ENCODE results near the gene CIT.

DNA sequence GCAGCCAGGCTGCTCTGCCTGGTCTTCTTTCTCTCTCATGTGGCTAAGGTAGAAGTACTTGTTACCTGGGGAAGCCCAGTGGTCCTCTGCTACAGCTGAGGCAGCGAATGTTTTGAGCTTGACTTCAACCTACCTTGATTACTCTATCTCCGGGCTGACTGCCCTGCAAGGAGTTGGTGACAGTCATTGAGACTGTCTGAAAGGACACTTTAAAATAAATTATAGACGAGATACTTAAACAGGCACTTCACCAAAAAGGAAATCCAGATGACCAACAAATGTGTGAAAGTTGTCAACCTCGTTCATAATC is 474 bp upstream of the CIT start:
- TF ChIP-seq, protein P1, sequence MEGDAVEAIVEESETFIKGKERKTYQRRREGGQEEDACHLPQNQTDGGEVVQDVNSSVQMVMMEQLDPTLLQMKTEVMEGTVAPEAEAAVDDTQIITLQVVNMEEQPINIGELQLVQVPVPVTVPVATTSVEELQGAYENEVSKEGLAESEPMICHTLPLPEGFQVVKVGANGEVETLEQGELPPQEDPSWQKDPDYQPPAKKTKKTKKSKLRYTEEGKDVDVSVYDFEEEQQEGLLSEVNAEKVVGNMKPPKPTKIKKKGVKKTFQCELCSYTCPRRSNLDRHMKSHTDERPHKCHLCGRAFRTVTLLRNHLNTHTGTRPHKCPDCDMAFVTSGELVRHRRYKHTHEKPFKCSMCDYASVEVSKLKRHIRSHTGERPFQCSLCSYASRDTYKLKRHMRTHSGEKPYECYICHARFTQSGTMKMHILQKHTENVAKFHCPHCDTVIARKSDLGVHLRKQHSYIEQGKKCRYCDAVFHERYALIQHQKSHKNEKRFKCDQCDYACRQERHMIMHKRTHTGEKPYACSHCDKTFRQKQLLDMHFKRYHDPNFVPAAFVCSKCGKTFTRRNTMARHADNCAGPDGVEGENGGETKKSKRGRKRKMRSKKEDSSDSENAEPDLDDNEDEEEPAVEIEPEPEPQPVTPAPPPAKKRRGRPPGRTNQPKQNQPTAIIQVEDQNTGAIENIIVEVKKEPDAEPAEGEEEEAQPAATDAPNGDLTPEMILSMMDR (conservative IDR thresholded peaks at IDR 0.05 in 1 of 2, IDR thresholded peaks at IDR 0.05 in 1 of 2; ENCODE audit: extremely low read depth in 1 of 2, insufficient read depth in 1 of 2, low read depth in 1 of 2, low read length in 2 of 2), result no peak
- TF ChIP-seq EZH2 (IDR thresholded peaks at IDR 0.05; ENCODE audit: borderline replicate concordance, low read length), result no peak
